GM06990 (cell line): ENCODE results near the gene IRX2.

Experiments used
- DNase-seq: peaks from one replicate; pipeline ENCODE4 v3.0.0-alpha.2; 2011; ENCODE audit not compliant: insufficient read length; ENCODE audit errors: extremely low read depth
- H3K27me3 ChIP-seq: replicated peaks from 2 replicates; pipeline ENCODE4 v1.6.0; 2011; ENCODE audit warnings: low read length; ENCODE audit not compliant: control insufficient read depth, insufficient read depth
- H3K36me3 ChIP-seq: 2 replicates; pipeline ENCODE4 v1.5.1; 2011; ENCODE audit warnings: low read length; ENCODE audit not compliant: control insufficient read depth, insufficient read depth
- H3K4me3 ChIP-seq: replicated peaks from 2 replicates; pipeline ENCODE4 v1.5.1; 2011; ENCODE audit warnings: low read depth, mild to moderate bottlenecking, control low read depth, low read length
- TF ChIP-seq, protein P1 (sequence below): IDR thresholded peaks from 2 replicates; pipeline ENCODE4 v1.5.1; 2011; ENCODE audit warnings: low read length, control low read depth, mild to moderate bottlenecking, inconsistent platforms; ENCODE audit not compliant: insufficient read depth, poor library complexity, severe bottlenecking

IRX2 gene

GRCh38 chr5:2708751-2709150, 42.7 kb downstream of the IRX2 start:
- Histone ChIP-seq H3K27me3 (no peaks in the 10 kb centered on the region), H3K36me3 (no peaks in the 10 kb centered on the region), H3K4me3 (no peak overlapping the region)
- no peak for DNase-seq
- TF ChIP-seq, protein P1, sequence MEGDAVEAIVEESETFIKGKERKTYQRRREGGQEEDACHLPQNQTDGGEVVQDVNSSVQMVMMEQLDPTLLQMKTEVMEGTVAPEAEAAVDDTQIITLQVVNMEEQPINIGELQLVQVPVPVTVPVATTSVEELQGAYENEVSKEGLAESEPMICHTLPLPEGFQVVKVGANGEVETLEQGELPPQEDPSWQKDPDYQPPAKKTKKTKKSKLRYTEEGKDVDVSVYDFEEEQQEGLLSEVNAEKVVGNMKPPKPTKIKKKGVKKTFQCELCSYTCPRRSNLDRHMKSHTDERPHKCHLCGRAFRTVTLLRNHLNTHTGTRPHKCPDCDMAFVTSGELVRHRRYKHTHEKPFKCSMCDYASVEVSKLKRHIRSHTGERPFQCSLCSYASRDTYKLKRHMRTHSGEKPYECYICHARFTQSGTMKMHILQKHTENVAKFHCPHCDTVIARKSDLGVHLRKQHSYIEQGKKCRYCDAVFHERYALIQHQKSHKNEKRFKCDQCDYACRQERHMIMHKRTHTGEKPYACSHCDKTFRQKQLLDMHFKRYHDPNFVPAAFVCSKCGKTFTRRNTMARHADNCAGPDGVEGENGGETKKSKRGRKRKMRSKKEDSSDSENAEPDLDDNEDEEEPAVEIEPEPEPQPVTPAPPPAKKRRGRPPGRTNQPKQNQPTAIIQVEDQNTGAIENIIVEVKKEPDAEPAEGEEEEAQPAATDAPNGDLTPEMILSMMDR, result no peak

DNA sequence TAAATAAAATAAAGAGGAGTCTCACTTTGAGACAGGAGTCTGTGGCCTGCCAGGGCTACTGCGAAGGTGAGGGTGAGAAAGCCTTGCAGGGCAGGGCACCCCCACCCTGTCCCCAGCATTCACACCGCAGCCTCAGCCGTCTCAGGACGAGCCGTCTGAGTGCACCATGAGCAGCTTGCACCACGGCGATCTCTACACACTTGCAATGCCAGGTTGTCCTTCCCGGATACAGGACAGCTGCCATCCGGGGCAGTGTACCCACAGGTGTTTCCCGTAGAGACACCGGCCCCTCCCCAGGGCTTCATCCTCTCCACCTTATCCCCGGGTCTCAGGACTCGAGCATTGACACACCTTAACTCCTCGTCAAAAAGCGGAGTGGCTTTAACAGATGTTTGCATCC, 43.3 kb downstream of the IRX2 start:
- Histone ChIP-seq H3K27me3 (no peaks in the 10 kb centered on the region), H3K36me3 (no peaks in the 10 kb centered on the region), H3K4me3 (no peak overlapping the region)
- TF ChIP-seq, protein P1, result no peak
- no peak for DNase-seq

- DNase-seq, result no peak
- no peaks in the 10 kb centered on the region for H3K27me3 ChIP-seq
Measured at GRCh38 chr5:2705861-2706260, 45.6 kb downstream of the IRX2 start.

GRCh38 chr5:2704806-2705645, 46.5 kb downstream of the IRX2 start:
- Histone ChIP-seq H3K4me3 (no peak overlapping the region), H3K27me3 (no peaks in the 10 kb centered on the region), H3K36me3 (no peaks in the 10 kb centered on the region)
- no peak for DNase-seq
- TF ChIP-seq, protein P1, result no peak

More at GRCh38 chr5:2705861-2706260, 45.6 kb downstream of the IRX2 start:
- Histone ChIP-seq H3K4me3 (no peak overlapping the region), H3K36me3 (no peaks in the 10 kb centered on the region)
- TF ChIP-seq, protein P1, result no peak

GRCh38 chr5:2704111-2704510, 47.4 kb downstream of the IRX2 start:
- Histone ChIP-seq H3K27me3 (no peaks in the 10 kb centered on the region), H3K36me3 (no peaks in the 10 kb centered on the region), H3K4me3 (no peak overlapping the region)
- DNase-seq, result no peak
- TF ChIP-seq, protein P1, result no peak
